Osteoblast (primary cell): ENCODE data around the gene EMID1. TPM values are rescaled to one million over a fixed set of nuclear protein-coding genes. Genes with fewer than 3 reads are reported as not detected.
A peak's percentile ranks its signal among the peaks of the same experiment; 100 is the strongest.

Experiments used
- DNase-seq: peaks from one replicate; pipeline ENCODE4 v3.0.0; 2011; ENCODE audit warnings: low spot score, mixed read lengths; ENCODE audit not compliant: insufficient read length; ENCODE audit errors: missing footprints
- H2AFZ ChIP-seq: 2 replicates; pipeline ENCODE4 v1.6.0; 2011; ENCODE audit warnings: mild to moderate bottlenecking, low read length
- H3K27ac ChIP-seq: 2 replicates; pipeline ENCODE4 v1.5.1; 2011; ENCODE audit warnings: mild to moderate bottlenecking, low read depth, low read length, moderate library complexity
- H3K27me3 ChIP-seq: 2 replicates; pipeline ENCODE4 v1.6.0; 2012; ENCODE audit warnings: mild to moderate bottlenecking, control low read depth, inconsistent platforms, low read length, moderate library complexity; ENCODE audit not compliant: insufficient read depth
- H3K36me3 ChIP-seq: 2 replicates; pipeline ENCODE4 v1.5.1; 2011; ENCODE audit warnings: mild to moderate bottlenecking, low read length, control low read depth, moderate library complexity; ENCODE audit not compliant: insufficient read depth
- H3K4me1 ChIP-seq: 2 replicates; pipeline ENCODE4 v1.5.1; 2011; ENCODE audit warnings: mild to moderate bottlenecking, low read length, control low read depth, moderate library complexity; ENCODE audit not compliant: insufficient read depth
- H3K4me2 ChIP-seq: 2 replicates; pipeline ENCODE4 v1.6.0; 2011; ENCODE audit warnings: mild to moderate bottlenecking, low read length; ENCODE audit not compliant: insufficient read depth
- H3K4me3 ChIP-seq: fragments of 200-600 bp; sonication (generic); 3 replicates; pipeline ENCODE4 v1.5.1; 2012; ENCODE audit warnings: mild to moderate bottlenecking, low read length, inconsistent platforms; ENCODE audit not compliant: insufficient read depth
- H3K79me2 ChIP-seq: 2 replicates; pipeline ENCODE4 v1.6.0; 2012; ENCODE audit warnings: mild to moderate bottlenecking, low read length, control low read depth, inconsistent platforms; ENCODE audit not compliant: insufficient read depth
- H3K9me3 ChIP-seq: 2 replicates; pipeline ENCODE4 v1.5.1; 2011; ENCODE audit warnings: low read depth, low read length, control low read depth
- H4K20me1 ChIP-seq: 2 replicates; pipeline ENCODE4 v1.6.0; 2012; ENCODE audit warnings: mild to moderate bottlenecking, low read length, control low read depth; ENCODE audit not compliant: insufficient read depth
- total RNA-seq: library from RNA; depleted of rRNA; stranded (reverse); fragments of >200 nt; gene quantifications from 2 replicates; pipeline ENCODE4 v1.2.3, GENCODE V29; 2012
- TF ChIP-seq, protein P1 (sequence below): IDR thresholded peaks from 2 replicates; pipeline ENCODE4 v1.5.1; 2011; ENCODE audit warnings: mild to moderate bottlenecking, low read depth, low read length, moderate library complexity; ENCODE audit errors: extremely low read depth

The EMID1 gene
- total RNA-seq, 1 donor: under 0.01 TPM

DNA sequence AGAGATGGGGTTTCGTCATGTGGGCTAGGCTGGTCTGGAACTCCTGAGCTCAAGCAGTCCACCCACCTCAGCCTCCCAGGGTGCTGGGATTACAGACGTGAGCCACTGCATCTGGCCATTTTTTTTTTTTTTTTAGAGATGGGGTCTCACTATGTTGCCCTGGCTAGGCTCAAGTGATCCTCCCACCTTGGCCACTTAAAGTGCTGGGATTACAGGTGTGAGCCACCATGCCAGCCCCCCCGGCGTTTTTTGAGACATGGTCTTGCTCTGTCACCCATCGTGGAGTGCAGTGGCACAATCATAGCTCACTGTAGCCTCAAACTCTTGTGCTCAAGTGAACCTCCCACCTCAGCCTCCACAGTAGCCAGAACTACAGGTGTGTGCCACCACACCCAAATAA is 45.6 kb downstream of the EMID1 start:
- Histone ChIP-seq H3K36me3 (no peaks in the 10 kb centered on the region), H3K4me2 (no peak overlapping the region), H2AFZ (no peak overlapping the region), H3K4me1 (no peaks in the 10 kb centered on the region), H3K4me3 (no peak overlapping the region), H3K27me3 (no peaks in the 10 kb centered on the region), H3K79me2 (no peaks in the 10 kb centered on the region), H4K20me1 (no peaks in the 10 kb centered on the region), H3K27ac (no peak overlapping the region), H3K9me3 (no peaks in the 10 kb centered on the region)
- TF ChIP-seq, protein P1, sequence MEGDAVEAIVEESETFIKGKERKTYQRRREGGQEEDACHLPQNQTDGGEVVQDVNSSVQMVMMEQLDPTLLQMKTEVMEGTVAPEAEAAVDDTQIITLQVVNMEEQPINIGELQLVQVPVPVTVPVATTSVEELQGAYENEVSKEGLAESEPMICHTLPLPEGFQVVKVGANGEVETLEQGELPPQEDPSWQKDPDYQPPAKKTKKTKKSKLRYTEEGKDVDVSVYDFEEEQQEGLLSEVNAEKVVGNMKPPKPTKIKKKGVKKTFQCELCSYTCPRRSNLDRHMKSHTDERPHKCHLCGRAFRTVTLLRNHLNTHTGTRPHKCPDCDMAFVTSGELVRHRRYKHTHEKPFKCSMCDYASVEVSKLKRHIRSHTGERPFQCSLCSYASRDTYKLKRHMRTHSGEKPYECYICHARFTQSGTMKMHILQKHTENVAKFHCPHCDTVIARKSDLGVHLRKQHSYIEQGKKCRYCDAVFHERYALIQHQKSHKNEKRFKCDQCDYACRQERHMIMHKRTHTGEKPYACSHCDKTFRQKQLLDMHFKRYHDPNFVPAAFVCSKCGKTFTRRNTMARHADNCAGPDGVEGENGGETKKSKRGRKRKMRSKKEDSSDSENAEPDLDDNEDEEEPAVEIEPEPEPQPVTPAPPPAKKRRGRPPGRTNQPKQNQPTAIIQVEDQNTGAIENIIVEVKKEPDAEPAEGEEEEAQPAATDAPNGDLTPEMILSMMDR: no peak
- DNase-seq: no peak

GRCh38 chr22:29251981-29252911 is 46.5 kb downstream of the EMID1 start:
- TF ChIP-seq, protein P1: no peak
- no peak overlapping the region for H3K4me2 ChIP-seq
- no peaks in the 10 kb centered on the region for H3K27me3 ChIP-seq
- H3K27ac ChIP-seq: no peak overlapping the region
- H2AFZ ChIP-seq: no peak overlapping the region
- no peaks in the 10 kb centered on the region for H4K20me1 ChIP-seq
- no peaks in the 10 kb centered on the region for H3K4me1 ChIP-seq
- peak; percentile 75 for DNase-seq
- no peak overlapping the region for H3K4me3 ChIP-seq
- H3K79me2 ChIP-seq: no peaks in the 10 kb centered on the region
- no peaks in the 10 kb centered on the region for H3K9me3 ChIP-seq
- H3K36me3 ChIP-seq: no peaks in the 10 kb centered on the region

DNA sequence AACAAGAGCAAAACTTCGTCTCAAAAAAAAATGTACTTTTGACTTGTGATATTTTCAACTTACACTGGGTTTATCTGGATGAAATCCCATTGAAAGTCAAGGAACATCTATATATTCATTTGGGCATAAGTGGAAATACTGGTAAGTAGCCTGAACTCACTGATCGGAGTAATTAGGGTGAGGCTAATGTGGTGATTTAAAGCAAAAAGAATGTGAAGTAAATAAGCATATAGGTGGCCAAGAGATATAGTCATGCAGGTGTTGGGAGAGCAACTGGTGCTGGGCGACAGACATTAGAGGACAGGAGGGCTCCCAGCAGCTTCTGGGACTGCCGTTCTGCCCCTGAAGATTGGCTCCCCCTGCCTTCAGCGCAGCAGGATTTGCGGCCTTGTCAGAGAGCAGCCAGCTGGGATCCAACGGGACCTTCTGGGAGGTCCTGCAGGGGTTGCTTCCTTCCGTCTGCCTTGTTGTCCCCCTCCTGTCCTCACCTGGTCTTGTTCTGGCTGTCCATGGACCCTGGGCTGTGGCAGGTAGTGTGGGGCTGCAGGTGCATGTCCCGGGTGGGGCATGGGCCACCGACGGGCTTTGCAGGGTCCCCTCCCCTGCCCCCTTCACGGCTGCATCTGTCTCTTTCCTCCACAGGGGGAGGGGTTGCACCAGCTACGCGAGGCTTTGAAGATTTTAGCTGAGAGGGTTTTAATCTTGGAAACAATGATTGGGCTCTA is 48.0 kb downstream of the EMID1 start:
- Histone ChIP-seq H3K27me3 (no peaks in the 10 kb centered on the region), H3K9me3 (no peaks in the 10 kb centered on the region), H3K27ac (no peak overlapping the region), H3K4me2 (no peak overlapping the region), H2AFZ (no peak overlapping the region), H3K36me3 (no peaks in the 10 kb centered on the region), H3K79me2 (no peaks in the 10 kb centered on the region), H4K20me1 (no peaks in the 10 kb centered on the region), H3K4me1 (no peaks in the 10 kb centered on the region), H3K4me3 (no peak overlapping the region)
- TF ChIP-seq, protein P1: no peak
- peak; percentile 32 for DNase-seq

DNA sequence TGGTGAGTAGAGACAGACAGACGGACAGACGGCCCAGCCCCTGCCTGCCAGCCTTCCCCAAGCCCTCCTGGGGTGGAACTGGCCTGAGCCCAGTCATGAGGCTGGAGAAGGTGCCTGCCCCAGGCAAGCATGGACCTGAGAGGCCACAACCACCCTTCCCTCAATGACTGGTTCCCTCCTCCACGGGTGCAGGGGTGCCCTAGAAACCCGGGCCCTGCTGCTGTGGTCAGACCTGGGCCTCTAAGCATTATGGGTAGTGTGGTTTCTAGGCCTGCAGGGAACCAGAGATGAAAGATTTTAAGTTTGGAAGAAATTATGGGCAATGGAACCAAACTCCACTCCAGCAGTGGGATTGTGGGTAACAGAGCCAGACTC is 48.6 kb downstream of the EMID1 start:
- Histone ChIP-seq H3K79me2 (no peaks in the 10 kb centered on the region), H3K36me3 (no peaks in the 10 kb centered on the region), H3K4me3 (no peak overlapping the region), H4K20me1 (no peaks in the 10 kb centered on the region), H3K4me1 (no peaks in the 10 kb centered on the region), H3K4me2 (no peak overlapping the region), H3K27me3 (no peaks in the 10 kb centered on the region), H2AFZ (no peak overlapping the region), H3K27ac (no peak overlapping the region), H3K9me3 (no peaks in the 10 kb centered on the region)
- TF ChIP-seq, protein P1: no peak
- peak; percentile 29 for DNase-seq
